Tibial artery (tissue), 4 donors: Measurements from ENCODE around the gene CD180.

Experiments
- DNase-seq, 2 donors: peaks; one replicate each; pipeline ENCODE4 v3.0.0-alpha.2; 2019
- H3K27ac ChIP-seq, 2 donors: fragments of 200-600 bp; sonication (generic) in 1 of 2; 1 replicate in 1 of 2; 2 replicates in 1 of 2; pipeline ENCODE4 v1.5.1; 2018 to 2019; ENCODE audit warnings: mild to moderate bottlenecking in 1 of 2
- H3K27me3 ChIP-seq, 2 donors: fragments of 200-600 bp; sonication (generic) in 1 of 2; one replicate each; pipeline versions ENCODE4 v1.5.1 to v1.6.0; 2016 to 2019
- H3K36me3 ChIP-seq, 3 donors: fragments of 200-600 bp; sonication (generic) in 2 of 3; one replicate each; pipeline ENCODE4 v1.5.1; 2016 to 2019; ENCODE audit warnings: mild to moderate bottlenecking in 2 of 3
- H3K4me1 ChIP-seq, 4 donors: fragments of 200-600 bp; sonication (generic) in 2 of 4; 1 replicate in 3 of 4; 2 replicates in 1 of 4; pipeline ENCODE4 v1.5.1; 2016 to 2019
- H3K4me3 ChIP-seq, 2 donors: fragments of 200-600 bp; sonication (generic) in 1 of 2; 1 replicate in 1 of 2; 2 replicates in 1 of 2; pipeline ENCODE4 v1.5.1; 2018 to 2019; ENCODE audit warnings: mild to moderate bottlenecking in 2 of 2
- H3K9me3 ChIP-seq, 3 donors: fragments of 200-600 bp; sonication (generic) in 1 of 3; one replicate each; pipeline ENCODE4 v1.5.1; 2016 to 2019
- CTCF ChIP-seq, 2 experiments: fragments of 200-600 bp in 1 of 2; fragments of 450-650 bp in 1 of 2; IDR thresholded peaks; one replicate each; pipeline ENCODE4 v1.5.1; 2017 to 2019; ENCODE audit warnings: antibody characterized with exemption in 2 of 2, mild to moderate bottlenecking in 1 of 2, moderate library complexity in 1 of 2
- intact Hi-C: fragments of 100-400 bp; cut with DNase I; formaldehyde crosslinking; loops from one replicate; pipeline ENCODE4 v1.15.0; 2023; ENCODE audit warnings: low total_unique reads

CD180 gene

GRCh38 chr5:67182301-67182790 lies 14.3 kb downstream of the CD180 start:
- H3K27me3 ChIP-seq: no peaks in the 10 kb centered on the region
- H3K9me3 ChIP-seq: no peaks in the 10 kb centered on the region
- H3K4me1 ChIP-seq: peaks cover 0 to 15% (median 13%) of the 10 kb centered on the region in 4 donors
- intact Hi-C loops: no loop called here
- DNase-seq: peak; percentile 73 to 88
- peak overlapping the region; percentile 65 to 72 for H3K27ac ChIP-seq
- TF ChIP-seq CTCF (IDR thresholded peaks at IDR 0.05): no peak
- peak overlapping the region in 1 of 2 donors; percentile 9 for H3K4me3 ChIP-seq
- H3K36me3 ChIP-seq: no peaks in the 10 kb centered on the region

- no peak for TF ChIP-seq CTCF (IDR thresholded peaks at IDR 0.05)
- Histone ChIP-seq H3K9me3 (no peaks in the 10 kb centered on the region), H3K36me3 (no peaks in the 10 kb centered on the region), H3K27me3 (no peaks in the 10 kb centered on the region), H3K27ac (peak overlapping the region; percentile 65 to 72), H3K4me3 (no peak overlapping the region), H3K4me1 (peaks cover 0 to 15% (median 13%) of the 10 kb centered on the region in 4 donors)
- DNase-seq: no peak
- intact Hi-C loops: no loop called here
Observed at GRCh38 chr5:67181648-67182221, 14.9 kb downstream of the CD180 start.

GRCh38 chr5:67179697-67180361 lies 16.8 kb downstream of the CD180 start:
- no peak overlapping the region for H3K27ac ChIP-seq

GRCh38 chr5:67178966-67179365 lies 17.6 kb downstream of the CD180 start:
- H3K4me1 ChIP-seq: peaks cover 0 to 15% (median 13%) of the 10 kb centered on the region in 4 donors
- no peak for TF ChIP-seq CTCF (IDR thresholded peaks at IDR 0.05)
- H3K9me3 ChIP-seq: no peaks in the 10 kb centered on the region
- no peak overlapping the region for H3K27ac ChIP-seq
- no peak overlapping the region for H3K4me3 ChIP-seq
- intact Hi-C loops: no loop called here
- no peak for DNase-seq
- no peaks in the 10 kb centered on the region for H3K36me3 ChIP-seq
- H3K27me3 ChIP-seq: no peaks in the 10 kb centered on the region

More at GRCh38 chr5:67179697-67180361, 16.8 kb downstream of the CD180 start:
- no peak for DNase-seq
- no peak overlapping the region for H3K4me3 ChIP-seq
- TF ChIP-seq CTCF (IDR thresholded peaks at IDR 0.05): no peak
- peaks cover 0 to 15% (median 13%) of the 10 kb centered on the region in 4 donors for H3K4me1 ChIP-seq
- no peaks in the 10 kb centered on the region for H3K27me3 ChIP-seq
- H3K9me3 ChIP-seq: no peaks in the 10 kb centered on the region
- no peaks in the 10 kb centered on the region for H3K36me3 ChIP-seq
- intact Hi-C loops: no loop called here

GRCh38 chr5:67178085-67178484 lies 18.5 kb downstream of the CD180 start:
- H3K9me3 ChIP-seq: no peaks in the 10 kb centered on the region
- intact Hi-C loops: no loop called here
- H3K27me3 ChIP-seq: no peaks in the 10 kb centered on the region
- H3K4me1 ChIP-seq: peaks cover 0 to 14% (median 11%) of the 10 kb centered on the region in 4 donors
- TF ChIP-seq CTCF (IDR thresholded peaks at IDR 0.05): no peak
- no peaks in the 10 kb centered on the region for H3K36me3 ChIP-seq
- H3K27ac ChIP-seq: no peak overlapping the region
- DNase-seq: no peak
- H3K4me3 ChIP-seq: no peak overlapping the region
